ENCODE measurements around the gene GUCY1A2.

DNA sequence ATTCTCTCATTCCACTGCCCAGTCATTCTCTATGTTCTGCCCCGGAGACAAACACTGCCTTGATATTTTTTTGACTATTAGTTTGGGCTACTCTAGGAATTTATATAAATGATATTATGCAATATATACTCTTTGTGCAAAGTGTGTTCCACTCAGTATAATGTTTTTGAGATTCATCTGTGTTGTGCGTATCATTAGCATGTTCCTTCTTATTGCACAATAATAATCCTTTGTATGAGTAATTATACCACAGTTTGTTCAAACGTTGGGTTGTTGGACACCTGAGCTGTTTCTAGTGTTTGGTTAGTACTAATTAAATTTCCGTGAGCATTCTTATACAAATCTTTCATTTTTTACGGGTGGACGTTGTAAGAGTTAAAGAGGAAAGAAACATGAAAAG is 390.6 kb downstream of the GUCY1A2 start:
- no peak for TF ChIP-seq EZH2 (IDR thresholded peaks at IDR 0.05; ENCODE audit: borderline replicate concordance, low read depth, low read length, severe bottlenecking)
- TF ChIP-seq POLR2A (IDR thresholded peaks at IDR 0.05; ENCODE audit: low read depth, low read length): no peak
- no peak for TF ChIP-seq CTCF (IDR thresholded peaks at IDR 0.05; ENCODE audit: extremely low read depth in 1 of 2, insufficient read depth in 1 of 2, low read depth in 1 of 2, low read length in 2 of 2)
